GM20000 (cell line): ENCODE data around the gene P2RX6.

ENCODE experiments used
- DNase-seq: peaks from one replicate; pipeline ENCODE4 v3.0.0; 2012; ENCODE audit warnings: low spot score
- TF ChIP-seq, protein P1 (sequence below): IDR thresholded peaks from 2 replicates; pipeline ENCODE4 v1.5.1; 2012; ENCODE audit warnings: mild to moderate bottlenecking, control low read depth; ENCODE audit errors: extremely low read depth, missing control alignments

The P2RX6 gene

DNA sequence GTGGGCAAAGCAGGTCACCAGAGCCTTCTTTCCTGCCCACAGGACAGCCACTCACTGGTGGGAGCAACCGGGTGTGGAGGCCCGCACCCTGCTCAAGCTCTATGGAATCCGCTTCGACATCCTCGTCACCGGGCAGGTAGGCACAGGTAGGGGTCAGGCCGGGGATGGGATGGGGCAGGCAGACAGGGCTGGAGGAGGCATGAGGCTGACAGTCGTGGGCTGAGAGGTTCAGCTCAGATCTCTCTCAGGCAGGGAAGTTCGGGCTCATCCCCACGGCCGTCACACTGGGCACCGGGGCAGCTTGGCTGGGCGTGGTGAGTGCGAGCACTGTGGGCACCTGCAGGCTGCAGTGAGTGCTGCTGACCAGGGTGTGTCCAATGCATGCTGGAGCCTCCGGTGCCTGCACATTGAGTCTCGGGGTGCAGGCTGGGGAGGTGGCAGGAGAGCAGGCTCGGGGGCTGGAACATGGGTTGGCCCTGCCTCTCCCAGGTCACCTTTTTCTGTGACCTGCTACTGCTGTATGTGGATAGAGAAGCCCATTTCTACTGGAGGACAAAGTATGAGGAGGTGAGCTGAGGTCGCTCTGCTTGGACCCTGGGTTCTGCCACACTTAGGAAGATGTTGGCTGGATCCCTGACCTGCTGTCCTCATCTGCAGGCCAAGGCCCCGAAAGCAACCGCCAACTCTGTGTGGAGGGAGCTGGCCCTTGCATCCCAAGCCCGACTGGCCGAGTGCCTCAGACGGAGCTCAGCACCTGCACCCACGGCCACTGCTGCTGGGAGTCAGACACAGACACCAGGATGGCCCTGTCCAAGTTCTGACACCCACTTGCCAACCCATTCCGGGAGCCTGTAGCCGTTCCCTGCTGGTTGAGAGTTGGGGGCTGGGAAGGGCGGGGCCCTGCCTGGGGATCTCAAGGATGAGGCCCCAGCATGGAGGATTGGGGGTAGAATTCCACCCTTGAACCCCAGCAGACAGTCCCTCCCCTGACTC is 11.1 kb downstream of the P2RX6 start:
- no peak for DNase-seq

DNA sequence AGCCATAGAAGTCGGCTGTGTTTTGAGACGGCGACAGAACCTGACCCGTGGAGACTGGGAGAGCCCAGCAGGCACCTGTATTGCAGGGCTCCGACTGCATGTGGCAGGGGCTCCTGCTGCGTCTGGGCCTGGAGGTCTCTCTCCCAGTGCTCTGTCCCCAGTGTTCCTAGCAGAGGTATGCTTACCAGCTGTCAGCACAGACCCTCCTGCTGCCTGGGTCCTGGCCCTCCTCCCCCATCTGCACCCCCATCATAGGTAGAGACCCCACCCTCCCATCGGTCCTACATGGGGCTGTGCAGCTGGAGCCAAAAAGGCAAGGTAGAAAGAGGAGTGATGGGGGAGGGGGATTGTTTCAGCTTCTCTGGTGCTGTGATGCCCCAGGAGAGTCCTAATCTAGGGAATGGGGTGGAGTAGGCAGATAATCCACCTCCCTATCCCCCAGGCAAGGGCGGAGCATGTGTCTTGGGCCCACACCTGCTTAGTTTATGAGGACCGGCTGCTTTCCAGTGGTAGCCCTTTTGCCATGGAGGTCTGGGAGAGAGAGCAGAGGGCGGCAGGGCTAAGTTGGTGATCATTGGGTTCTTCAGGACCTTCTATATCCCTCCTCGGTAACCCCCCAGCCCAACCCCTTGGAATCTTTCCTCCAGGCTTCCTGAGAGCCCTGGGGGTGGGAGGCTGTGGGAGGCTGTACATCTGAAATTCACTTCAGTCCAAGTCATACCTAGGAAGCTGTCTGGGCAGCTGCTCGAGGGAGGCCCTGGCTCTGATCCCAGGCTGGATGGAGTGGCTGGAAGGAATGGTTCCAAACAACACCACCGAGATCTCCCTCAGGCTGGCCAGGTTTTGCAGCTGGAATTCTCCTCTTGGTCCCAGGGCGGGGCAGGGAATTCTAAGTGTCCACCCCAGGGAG is 12.1 kb downstream of the P2RX6 start:
- TF ChIP-seq, protein P1, sequence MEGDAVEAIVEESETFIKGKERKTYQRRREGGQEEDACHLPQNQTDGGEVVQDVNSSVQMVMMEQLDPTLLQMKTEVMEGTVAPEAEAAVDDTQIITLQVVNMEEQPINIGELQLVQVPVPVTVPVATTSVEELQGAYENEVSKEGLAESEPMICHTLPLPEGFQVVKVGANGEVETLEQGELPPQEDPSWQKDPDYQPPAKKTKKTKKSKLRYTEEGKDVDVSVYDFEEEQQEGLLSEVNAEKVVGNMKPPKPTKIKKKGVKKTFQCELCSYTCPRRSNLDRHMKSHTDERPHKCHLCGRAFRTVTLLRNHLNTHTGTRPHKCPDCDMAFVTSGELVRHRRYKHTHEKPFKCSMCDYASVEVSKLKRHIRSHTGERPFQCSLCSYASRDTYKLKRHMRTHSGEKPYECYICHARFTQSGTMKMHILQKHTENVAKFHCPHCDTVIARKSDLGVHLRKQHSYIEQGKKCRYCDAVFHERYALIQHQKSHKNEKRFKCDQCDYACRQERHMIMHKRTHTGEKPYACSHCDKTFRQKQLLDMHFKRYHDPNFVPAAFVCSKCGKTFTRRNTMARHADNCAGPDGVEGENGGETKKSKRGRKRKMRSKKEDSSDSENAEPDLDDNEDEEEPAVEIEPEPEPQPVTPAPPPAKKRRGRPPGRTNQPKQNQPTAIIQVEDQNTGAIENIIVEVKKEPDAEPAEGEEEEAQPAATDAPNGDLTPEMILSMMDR: no peak

More for the DNA sequence above, 11.1 kb downstream of the P2RX6 start:
- TF ChIP-seq, protein P1: no peak

DNA sequence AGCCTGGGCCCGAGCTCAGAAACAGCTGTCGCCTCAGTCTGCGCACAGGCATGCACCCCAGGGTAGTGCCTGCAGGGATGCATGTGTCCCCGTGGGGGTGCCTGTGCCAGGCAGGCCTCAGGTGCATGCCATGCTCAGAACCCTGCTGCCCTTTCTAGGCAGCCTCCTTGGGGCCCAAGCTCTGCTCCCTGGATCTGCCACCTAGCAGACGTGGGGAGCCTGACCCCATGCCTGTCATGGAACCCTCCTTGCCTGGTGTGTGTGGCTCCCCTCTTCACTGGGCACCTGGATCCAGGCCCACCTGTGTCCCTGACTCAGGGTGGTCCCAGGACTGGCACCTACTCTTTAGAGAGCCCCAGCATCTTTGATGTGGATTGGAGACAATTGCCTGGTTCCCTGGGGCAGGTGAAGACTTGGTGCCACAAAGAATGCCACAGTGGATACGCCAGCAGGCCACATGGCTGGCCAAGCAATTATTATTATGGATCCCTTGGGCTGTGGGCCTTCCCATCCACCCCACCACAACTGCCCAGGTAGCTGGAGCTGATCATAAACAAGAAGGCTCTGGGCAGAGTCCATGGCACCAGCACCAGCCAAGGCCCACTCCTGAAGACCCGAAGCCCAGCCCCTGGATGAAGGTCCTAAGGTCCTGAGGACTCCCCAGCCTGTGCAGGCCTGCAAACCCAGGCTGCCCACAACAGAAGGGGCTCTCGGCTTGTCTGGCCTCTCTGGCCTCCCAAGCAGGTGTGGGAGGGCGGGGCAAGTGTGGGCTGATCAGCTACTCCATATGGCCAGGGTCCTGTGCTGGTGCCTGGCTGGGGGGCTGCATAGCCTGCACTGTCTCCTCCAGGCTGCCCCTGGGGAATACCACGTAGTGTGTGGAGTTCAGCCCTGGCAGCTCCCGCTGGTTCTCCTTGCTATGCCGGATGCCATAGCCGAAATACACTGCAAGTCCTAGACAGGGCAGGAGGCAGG is 13.6 kb downstream of the P2RX6 start:
- no peak for DNase-seq
- TF ChIP-seq, protein P1: no peak

More for the DNA sequence above, 12.1 kb downstream of the P2RX6 start:
- DNase-seq: no peak

DNA sequence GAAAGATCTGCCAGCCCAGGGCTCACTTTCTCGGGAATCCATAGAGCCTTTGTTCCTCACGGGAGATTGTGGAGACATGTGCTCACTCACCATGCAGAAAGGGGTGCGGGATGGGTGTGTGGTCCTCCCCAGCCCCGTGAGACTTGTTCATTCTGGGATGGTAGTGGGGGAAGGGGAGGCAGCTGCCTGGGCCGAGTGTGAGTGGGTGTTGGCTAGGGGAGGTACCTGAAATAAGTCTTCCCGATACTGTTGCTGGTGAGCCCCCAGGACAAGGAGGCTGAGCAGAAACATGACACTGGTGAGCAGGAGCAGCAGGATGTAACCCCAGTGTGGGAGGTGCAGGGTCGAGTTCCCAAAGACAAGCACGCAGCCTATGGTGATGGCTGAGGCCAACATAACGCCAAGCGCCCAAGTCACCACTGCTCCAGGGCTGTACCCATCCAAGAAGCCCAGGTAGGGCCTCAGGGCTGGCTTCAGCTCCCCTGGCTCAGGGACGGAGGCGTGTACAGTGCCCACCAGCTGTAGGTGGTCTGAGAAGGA is 14.6 kb downstream of the P2RX6 start:
- no peak for DNase-seq
- TF ChIP-seq, protein P1: no peak

DNA sequence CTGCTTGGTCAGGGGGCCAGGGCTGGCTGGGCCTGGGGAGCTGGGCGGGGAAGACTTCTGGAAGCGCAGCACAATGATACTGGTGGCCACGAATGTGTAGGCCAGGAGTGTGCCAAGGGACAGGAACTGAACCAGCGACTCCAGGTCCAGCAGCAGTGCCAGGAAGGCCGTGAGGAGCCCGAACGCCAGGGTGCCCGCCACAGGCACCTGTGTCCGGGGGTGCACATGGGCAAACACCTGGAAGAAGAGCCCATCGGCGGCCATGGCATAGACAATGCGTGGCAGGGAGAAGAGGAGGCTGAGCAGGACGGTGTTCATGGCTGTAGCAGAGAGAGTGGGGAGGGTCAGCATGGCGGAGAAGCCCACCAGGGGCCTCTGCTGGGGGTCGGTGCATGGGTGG is 15.1 kb downstream of the P2RX6 start:
- no peak for DNase-seq
- TF ChIP-seq, protein P1: no peak
